Retina (tissue), 1 donor: ENCODE data around the gene GSTA5.
"Not testable (repeated sequence)": the region's sequence is repeated elsewhere in the genome, so short reads cannot be mapped to it uniquely, and the experiment has no call there.

Source experiments
- DNase-seq: peaks from one replicate; pipeline ENCODE4 v3.0.0-alpha.2; 2016

GSTA5 gene

GRCh38 chr6:52787917-52788316 is 52.7 kb downstream of the GSTA5 start:
- no peak for DNase-seq

DNA sequence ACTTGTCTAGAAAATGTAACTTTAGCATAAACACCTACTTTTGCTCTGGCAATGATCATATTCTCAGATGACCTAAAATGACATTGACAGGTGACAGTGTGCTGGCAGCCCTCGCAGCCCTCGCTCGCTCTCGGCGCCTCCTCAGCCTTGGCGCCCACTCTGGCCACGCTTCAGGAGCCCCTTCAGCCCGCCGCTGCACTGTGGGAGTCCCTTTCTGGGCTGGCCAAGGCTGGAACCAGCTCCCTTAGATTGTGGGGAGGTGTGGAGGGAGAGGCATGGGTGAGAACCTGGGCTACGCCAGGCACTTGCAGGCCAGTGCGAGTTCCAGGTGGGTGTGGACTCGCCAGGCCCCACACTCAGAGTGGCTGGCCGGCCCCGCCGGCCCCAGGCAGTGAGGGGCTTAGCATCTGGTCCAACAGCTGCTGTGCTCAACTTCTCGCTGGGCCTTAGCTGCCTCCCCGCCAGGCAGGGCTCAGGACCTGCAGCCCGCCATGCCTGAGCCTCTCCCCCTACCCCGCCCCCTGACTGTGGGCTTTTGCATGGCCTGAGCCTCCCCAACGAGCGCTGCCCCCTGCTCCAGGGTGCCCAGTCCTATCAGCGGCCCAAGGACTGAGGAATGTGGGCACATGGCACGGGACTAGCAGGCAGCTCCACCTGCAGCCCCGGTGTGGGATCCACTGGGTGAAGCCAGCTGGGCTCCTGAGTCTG is 54.2 kb downstream of the GSTA5 start:
- no peak for DNase-seq

- DNase-seq: not testable (repeated sequence)
These were observed 57.8 kb downstream of the GSTA5 start for GRCh38 chr6:52782696-52783274.

GRCh38 chr6:52782209-52782608 is 58.4 kb downstream of the GSTA5 start:
- DNase-seq: not testable (repeated sequence)
